ENCODE results near the gene NTRK1.

NTRK1 gene

GRCh38 chr1:156880473-156880872 lies 19.8 kb downstream of the NTRK1 start:
- DNase-seq (ENCODE audit: low read depth in 2 of 2): no peak

DNA sequence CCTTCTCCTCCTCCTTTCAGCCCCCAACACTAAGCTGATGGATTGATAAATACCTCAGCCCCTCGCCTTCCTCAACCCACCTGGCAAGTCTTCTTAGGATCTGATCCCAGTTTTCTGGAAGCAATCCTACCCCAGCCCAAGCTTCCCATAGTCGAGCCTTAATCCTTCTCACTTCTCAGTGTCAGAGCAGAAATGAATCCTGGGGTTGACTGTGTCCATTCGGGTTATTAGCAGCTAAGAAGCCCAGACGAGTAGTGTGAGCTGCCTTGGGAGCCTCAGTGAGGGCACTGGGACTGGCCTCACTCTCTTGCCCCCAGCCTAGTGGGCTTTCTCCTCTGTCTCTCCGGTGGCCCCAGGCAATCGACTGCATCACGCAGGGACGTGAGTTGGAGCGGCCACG lies 20.4 kb downstream of the NTRK1 start:
- no peak for DNase-seq (ENCODE audit: low read depth in 2 of 2)

- DNase-seq (ENCODE audit: low read depth in 2 of 2): no peak
Observed at GRCh38 chr1:156881663-156882062, 21.0 kb downstream of the NTRK1 start.

GRCh38 chr1:156882543-156882942 lies 21.9 kb downstream of the NTRK1 start:
- DNase-seq (ENCODE audit: low read depth in 2 of 2): no peak

DNA sequence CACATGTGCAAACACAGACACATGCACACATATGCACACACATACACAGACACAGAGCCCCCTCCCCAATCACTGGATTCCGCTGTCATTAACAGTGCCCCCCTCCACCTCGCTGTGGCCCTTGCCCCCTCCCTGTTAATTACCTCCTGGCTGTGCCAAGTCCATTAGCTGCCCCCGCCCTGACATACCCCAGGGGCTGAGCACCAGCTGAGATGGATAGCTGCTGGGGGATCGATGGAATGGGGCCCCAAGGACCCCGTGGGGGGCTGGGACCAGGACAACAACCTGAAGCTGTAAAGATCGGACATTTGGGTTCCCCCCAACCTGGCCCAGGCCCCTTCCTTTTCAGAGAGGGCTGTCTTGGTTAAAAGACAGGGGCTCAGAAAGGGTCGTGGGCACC lies 23.3 kb downstream of the NTRK1 start:
- DNase-seq (ENCODE audit: low read depth in 2 of 2): no peak

- DNase-seq (ENCODE audit: low read depth in 2 of 2): no peak
Observed at GRCh38 chr1:156884560-156885184, 24.0 kb downstream of the NTRK1 start.

DNA sequence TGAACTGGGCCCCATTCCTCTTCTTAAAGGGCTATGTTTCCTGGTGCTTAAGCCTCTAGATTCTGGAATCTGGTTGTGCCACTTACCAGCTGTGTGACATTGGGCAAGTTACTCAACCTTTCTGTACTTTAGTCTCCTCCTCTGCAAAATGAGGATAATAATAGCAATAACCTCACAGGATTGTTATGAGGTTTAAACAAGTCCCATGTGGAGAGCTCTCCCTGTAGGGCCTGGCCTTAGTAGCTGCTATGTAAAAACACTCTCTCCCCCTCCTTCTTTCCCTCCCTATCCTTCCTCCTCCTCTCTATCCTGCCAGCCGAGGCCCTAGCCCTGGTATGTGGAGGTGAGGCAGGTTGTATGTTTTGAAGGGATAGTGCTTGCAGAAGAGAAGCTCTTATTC lies 24.6 kb downstream of the NTRK1 start:
- DNase-seq (ENCODE audit: low read depth in 2 of 2): no peak

- DNase-seq (ENCODE audit: low read depth in 2 of 2): no peak
Observed at GRCh38 chr1:156885880-156886355, 25.3 kb downstream of the NTRK1 start.

GRCh38 chr1:156886583-156887281 lies 26.1 kb downstream of the NTRK1 start:
- DNase-seq (ENCODE audit: low read depth in 2 of 2): no peak

- DNase-seq (ENCODE audit: low read depth in 2 of 2): no peak
Observed at GRCh38 chr1:156887317-156887716, 26.7 kb downstream of the NTRK1 start.

- DNase-seq (ENCODE audit: low read depth in 2 of 2): no peak
Observed at GRCh38 chr1:156887734-156888133, 27.1 kb downstream of the NTRK1 start.

GRCh38 chr1:156889802-156890580 lies 29.3 kb downstream of the NTRK1 start:
- DNase-seq (ENCODE audit: low read depth in 2 of 2): peak; percentile 49 to 60

GRCh38 chr1:156892190-156893047 lies 31.8 kb downstream of the NTRK1 start:
- peak; percentile 87 to 90 for DNase-seq (ENCODE audit: low read depth in 2 of 2)

DNA sequence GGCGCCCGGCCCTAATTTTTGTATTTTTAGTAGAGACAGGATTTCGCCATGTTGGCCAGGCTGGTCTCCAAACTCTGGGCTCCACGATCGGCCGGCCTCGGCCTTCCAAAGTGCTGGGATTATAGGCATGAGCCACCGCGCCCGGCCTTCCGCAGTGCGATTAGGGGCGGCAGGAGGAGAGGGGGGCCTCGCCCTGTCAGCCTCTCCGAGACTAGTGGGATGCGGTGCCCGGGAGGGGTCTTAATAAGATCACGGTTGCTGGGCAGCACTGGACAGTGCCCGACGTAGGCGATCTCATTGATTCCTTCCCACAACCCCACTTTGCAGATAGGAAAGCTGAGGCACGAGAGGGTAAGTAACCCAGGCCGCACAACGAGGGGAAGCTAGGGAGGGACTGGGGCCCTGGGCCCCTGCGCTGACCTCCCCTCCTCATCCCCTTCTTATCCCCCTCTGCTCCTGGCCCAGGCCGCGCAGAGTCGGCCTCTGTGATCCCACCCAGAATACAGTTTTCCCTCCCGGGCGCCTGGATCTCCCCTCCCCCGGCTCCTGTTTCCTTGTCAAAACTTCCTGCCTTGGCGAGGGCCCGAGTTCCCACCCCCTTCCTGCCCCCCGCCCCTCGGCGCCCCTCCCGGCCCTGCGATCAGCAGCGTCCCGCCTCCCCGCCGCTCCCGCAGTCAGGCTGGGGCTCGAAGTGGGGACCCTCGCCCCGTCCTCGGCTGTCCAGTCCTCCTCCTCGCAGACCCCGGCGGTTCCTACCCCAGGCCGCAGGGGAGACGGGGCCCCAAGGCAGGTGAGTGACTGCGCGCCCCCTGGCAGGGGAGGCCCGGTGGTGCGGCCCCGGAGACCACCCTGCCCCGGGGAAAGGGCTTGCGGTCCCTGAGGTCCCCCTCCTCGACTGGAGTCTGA lies 32.6 kb downstream of the NTRK1 start, which contains the start of gene PEAR1:
TSS of gene PEAR1 (plus strand) at position 671 of the 906 bp plus-strand sequence. CDS start 10,209 bp downstream, outside the sequence.
- DNase-seq (ENCODE audit: low read depth in 2 of 2): no peak

DNA sequence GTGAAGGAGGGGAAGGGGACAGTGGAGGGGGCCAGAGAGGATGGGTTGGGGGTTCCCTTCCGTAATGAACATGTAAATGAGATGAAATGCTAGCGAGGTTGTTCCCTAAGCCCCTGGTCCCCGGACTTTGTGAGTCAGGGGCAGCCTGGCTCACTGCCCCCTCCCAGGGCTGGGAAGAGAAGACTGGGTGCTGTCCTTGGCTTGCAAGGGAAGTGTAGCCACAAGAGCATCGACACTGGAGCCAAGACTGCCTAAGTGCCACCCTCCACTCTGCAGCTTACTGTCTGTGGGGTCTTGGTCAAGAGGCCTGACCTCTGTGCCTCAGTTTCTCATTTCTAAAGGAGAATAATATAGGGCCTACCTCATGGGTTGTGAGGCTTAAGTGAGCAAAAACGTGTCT lies 33.3 kb downstream of the NTRK1 start:
- no peak for DNase-seq (ENCODE audit: low read depth in 2 of 2)

DNA sequence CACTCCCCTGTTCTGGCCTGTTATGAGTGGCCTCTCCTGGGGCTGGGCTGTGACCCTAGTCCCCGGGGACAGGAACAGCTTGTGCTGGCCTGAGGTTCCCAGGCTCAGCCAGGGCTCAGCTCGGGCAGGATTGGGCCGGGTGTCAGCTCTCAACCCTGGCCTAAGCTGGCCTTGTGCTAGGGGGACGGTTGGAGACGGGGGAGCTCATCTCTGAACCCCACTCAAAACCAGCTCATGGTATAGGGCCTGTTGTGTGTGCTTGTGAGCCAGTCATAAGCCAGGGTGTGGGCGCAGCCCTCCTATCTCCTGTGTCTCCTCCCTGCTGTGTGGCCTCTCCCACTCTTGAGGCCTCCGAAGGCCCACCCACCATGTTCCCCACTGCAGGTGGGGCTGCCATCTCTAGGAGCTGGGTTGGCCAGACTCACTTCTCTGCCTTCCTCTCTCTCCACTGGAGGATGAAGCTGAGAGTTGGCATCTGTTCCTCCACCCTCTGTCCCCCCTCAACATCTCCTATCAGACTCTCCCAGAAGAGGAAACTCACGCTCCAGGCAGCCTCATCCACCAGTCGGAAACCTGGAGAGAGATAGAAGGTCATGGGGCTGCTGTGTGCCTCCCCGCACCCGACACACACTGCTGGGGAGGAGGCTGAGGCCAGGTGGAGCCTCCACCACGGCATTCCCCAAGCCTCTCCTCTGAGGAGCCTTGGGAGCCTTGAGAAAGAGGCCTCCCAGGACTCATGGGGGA lies 34.2 kb downstream of the NTRK1 start:
- DNase-seq (ENCODE audit: low read depth in 2 of 2): no peak

DNA sequence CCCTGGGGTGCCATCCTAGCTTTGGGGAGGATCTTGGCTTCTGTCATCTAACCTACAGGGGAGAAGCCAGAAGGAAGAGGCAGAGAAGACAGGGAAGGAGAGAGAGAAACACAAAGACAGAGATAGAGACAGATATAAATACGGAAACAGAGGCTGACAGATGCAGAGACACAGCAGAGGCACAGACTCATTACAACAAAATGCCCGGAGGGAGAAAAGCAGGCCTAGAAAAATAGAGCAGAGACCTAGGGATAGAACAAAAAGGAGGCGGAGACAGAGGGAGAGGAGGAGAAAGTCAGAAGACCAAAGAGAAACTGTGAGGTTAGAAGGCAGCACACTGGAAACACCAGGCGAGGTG lies 34.8 kb downstream of the NTRK1 start:
- no peak for DNase-seq (ENCODE audit: low read depth in 2 of 2)

DNA sequence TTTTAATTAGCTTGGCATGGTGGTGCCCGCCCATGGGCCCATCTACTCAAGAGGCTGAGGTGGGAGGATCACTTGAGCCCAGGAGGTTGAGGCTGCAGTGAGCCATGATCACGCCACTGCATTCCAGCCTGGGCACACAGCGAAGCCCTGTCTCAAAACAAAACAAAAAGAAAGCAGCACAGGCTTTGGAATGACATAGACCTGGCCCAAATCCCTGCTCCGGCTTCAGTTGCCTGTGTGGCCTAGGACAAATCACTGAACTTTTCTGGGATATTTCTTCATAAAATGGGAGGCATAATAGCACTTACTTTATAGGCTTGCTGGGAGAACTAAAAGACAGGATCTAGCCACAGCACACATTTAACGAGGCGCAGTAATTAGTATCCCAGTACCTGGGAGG lies 35.3 kb downstream of the NTRK1 start:
- DNase-seq (ENCODE audit: low read depth in 2 of 2): no peak

DNA sequence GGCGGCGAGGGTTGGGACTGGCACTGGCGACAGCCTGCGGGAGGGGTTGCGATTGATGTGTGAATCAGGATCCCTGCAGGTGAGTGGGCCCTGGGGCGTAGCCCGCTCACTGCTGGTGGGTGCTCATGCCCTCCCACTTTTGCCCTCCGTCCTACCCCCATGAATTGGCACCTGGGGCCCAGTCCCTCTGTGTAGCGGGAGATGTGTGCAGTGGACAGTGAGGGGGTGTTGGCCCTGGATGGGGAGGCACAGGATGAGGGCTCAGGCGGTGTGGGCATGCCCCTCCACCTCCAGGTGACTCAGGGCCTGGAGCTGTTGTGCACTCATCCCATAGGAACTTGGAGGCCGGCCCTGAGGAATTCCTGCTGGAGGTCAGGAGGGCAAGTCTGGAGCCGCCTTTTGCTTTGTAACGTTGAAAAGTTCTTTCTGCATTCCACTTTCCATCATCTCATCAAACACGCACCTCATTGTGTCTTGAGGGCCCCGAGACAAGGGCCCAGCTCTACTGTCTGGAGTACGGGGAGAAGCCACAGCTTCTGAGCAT lies 35.9 kb downstream of the NTRK1 start:
- DNase-seq (ENCODE audit: low read depth in 2 of 2): no peak

Data from stimulated activated CD4-positive, alpha-beta T cell treated with anti-CD3 and anti-CD28 coated beads, Interleukin-4, amount 100 ng/mL, for 48 hours (primary cell).